GM13977 (cell line): ENCODE data around the gene VPS35.

ENCODE experiments used
- DNase-seq: peaks from one replicate; pipeline ENCODE4 v3.0.0; 2012; ENCODE audit warnings: low spot score
- in situ Hi-C: fragments of 300-500 bp; cut with MboI; formaldehyde crosslinking; loops from one replicate; pipeline ENCODE4 v1.12.0; 2022; ENCODE audit warnings: low sequenced_read_pairs, low pct_unique_long_range_greater_than_20kb, mixed read lengths, inconsistent platforms; ENCODE audit not compliant: unreplicated experiment
- TF ChIP-seq, protein P1 (sequence below): IDR thresholded peaks from 2 replicates; pipeline ENCODE4 v1.5.1; 2012; ENCODE audit warnings: mild to moderate bottlenecking, control low read depth; ENCODE audit not compliant: insufficient read depth; ENCODE audit errors: extremely low read depth, missing control alignments

Gene VPS35

DNA sequence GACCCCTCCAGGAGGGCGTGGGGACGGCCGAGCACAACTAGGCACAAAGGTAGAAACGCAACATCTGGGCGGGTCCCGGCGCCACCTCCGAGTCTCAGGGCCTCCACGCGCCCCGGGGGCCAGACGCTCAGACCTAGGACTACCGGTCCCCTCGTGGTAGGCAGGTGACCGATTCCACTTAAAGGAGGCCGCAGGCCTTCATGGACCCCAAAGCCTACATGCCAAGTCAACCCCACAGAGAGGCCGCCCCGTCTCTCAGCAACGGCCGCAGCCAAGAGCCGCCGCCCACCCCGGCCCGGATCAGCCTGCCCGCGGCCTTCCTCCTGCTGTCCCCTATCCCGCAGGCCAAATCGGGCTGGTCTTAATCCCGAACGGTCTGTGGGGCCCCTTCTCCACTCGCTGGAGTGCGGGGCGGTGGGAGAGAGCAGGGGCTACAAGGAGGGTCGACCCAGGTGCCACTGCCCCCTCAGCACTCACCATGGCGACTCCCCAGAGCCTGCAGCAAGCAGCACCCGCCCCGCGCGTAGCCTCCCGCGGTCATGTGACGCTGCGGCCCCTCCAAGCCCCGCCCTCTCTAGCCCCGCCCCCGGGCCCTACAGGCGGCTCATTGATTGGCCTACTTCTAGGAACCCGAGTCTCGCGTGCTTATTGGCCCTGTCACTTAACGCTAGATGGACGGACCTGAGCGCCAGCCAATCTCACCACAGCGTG lies at the start of gene VPS35:
VPS35 (minus strand) TSS at position 525 of the 711 bp plus-strand sequence; CDS start at position 480, 45 bp downstream.
- DNase-seq: peak; percentile 95
- in situ Hi-C loops: no loop called here
- TF ChIP-seq, protein P1, sequence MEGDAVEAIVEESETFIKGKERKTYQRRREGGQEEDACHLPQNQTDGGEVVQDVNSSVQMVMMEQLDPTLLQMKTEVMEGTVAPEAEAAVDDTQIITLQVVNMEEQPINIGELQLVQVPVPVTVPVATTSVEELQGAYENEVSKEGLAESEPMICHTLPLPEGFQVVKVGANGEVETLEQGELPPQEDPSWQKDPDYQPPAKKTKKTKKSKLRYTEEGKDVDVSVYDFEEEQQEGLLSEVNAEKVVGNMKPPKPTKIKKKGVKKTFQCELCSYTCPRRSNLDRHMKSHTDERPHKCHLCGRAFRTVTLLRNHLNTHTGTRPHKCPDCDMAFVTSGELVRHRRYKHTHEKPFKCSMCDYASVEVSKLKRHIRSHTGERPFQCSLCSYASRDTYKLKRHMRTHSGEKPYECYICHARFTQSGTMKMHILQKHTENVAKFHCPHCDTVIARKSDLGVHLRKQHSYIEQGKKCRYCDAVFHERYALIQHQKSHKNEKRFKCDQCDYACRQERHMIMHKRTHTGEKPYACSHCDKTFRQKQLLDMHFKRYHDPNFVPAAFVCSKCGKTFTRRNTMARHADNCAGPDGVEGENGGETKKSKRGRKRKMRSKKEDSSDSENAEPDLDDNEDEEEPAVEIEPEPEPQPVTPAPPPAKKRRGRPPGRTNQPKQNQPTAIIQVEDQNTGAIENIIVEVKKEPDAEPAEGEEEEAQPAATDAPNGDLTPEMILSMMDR: no peak

DNA sequence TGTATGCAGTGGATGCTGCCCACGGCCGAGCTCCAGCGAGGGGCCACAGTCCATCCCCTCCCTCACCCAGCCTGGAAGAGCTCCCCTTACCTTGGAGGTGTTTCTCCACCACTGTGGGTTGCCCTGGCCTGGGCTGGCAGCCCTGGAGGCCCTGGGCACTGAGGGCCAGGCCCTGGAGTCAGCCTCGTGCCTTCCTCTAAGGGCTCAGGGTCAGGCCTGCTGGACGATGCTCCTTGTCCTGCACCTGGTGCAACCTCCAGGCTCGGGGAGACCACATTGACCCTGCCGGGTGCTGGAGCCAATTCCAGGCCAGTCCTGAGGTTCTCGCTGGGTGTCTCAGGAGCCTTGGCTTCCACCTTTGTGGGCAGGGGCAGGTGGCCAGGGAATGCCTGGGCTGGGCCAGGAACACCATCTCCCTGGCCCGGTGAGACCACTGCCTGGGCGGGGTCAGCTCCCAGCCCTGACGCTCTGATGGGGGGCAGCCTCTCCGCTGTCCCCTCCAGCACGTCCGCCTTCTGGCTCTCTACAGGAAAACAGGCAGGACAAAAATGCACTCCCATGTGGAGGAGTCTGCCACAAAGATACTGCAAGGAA lies 48.7 kb upstream of the VPS35 start:
- TF ChIP-seq, protein P1: no peak
- no peak for DNase-seq
- in situ Hi-C loops: no loop called here

- in situ Hi-C loops: no loop called here
- TF ChIP-seq, protein P1: no peak
- DNase-seq: no peak
Observed at GRCh38 chr16:46736695-46737094, 47.7 kb upstream of the VPS35 start.

DNA sequence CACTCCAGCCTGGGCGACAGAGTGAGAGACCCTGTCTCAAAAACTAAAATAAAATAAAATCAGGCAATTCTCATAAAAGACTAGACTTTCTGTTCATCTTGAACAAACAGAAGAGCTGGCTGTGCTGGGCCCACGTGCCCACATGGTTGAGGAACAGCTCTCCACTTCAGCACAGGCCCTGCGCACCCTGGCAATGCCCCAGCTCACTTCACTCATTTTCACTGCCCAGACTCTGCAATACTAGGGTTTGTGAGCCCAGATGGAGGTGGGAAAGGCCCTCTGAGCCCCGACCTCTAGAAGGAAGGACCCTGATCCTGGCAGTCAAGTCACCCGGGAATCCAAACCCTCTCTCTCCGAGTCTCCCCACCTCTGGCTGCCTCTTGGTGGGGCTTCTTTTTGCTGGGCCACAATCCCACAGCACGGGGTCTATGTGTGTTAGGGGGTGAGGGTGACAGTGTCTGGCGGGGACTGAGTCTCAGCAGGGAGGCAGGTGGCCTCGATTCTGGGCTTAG lies 44.4 kb upstream of the VPS35 start:
- TF ChIP-seq, protein P1: no peak
- in situ Hi-C loops: no loop called here
- DNase-seq: no peak

DNA sequence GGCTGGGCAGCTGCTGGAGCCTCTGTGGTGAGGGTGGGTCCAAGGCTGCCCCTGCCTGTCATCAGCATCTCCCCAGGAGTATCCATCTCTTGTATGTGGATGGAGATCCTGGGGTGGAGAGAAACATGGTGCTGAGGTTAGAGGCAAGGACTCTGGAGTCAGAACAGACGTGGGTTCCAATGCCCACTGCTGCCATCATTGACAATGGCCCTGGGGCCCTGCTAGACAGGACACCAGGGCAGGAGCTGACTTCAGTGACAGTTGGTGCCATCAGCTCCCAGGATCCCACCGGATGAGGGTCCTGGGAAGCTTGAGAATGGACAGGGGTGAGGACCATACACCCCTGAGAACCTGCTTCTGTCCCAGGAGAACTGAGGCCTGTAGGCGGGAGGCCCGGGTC lies 43.6 kb upstream of the VPS35 start:
- in situ Hi-C loops: no loop called here
- DNase-seq: no peak
- TF ChIP-seq, protein P1: no peak

GRCh38 chr16:46731691-46732555 lies 42.9 kb upstream of the VPS35 start:
- in situ Hi-C loops: no loop called here
- TF ChIP-seq, protein P1: no peak
- no peak for DNase-seq
